NB4 (cell line): ENCODE results near the gene TBC1D12.

Experiments
- DNase-seq: peaks from one replicate; pipeline ENCODE4 v3.0.0; 2010; ENCODE audit warnings: low read depth
- H3K4me3 ChIP-seq: one replicate; pipeline ENCODE4 v1.5.1; 2011; ENCODE audit warnings: mild to moderate bottlenecking, low read depth, low read length, moderate library complexity
- CTCF ChIP-seq: IDR thresholded peaks from one replicate; pipeline ENCODE4 v1.5.1; 2012; ENCODE audit warnings: low read depth, low read length
- MYC ChIP-seq: IDR thresholded peaks from 2 replicates; pipeline ENCODE4 v1.6.1; 2011; ENCODE audit warnings: low read depth, low read length
- POLR2A ChIP-seq: IDR thresholded peaks from 2 replicates; pipeline ENCODE4 v1.6.1; 2011; ENCODE audit warnings: mild to moderate bottlenecking; ENCODE audit not compliant: insufficient read length; ENCODE audit errors: extremely low read depth
- TF ChIP-seq, protein P1 (sequence below): IDR thresholded peaks from 2 replicates; pipeline ENCODE4 v1.6.1; 2011; ENCODE audit warnings: low read depth, low read length

Gene TBC1D12

DNA sequence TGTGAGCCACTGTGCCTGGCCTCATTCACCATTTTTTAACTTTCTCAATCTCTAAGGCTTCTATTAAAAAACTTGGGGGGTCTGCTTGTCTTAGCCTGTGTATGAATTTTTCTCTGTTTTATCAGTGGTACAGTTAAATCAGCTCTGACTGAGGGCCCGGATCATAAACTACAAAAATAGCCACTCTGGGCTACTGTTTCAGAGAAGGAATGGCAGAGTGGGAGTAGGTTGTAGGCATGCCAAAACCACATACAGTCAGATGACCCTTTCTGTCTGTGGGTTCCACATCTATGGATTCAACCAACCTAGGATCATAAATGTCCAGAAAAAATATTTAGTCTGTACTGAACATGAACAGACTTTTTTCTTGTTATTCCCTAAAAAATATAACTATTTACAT is 21.3 kb downstream of the TBC1D12 start:
- H3K4me3 ChIP-seq, result no peak overlapping the region
- TF ChIP-seq, protein P1, sequence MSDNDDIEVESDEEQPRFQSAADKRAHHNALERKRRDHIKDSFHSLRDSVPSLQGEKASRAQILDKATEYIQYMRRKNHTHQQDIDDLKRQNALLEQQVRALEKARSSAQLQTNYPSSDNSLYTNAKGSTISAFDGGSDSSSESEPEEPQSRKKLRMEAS, result no peak
- TF ChIP-seq CTCF (no peak), POLR2A (no peak), MYC (no peak)
- DNase-seq, result no peak

GRCh38 chr10:94424714-94425337 is 22.5 kb downstream of the TBC1D12 start:
- no peak overlapping the region for H3K4me3 ChIP-seq
- no peak for DNase-seq
- no peak for TF ChIP-seq CTCF
- TF ChIP-seq MYC, result no peak
- TF ChIP-seq POLR2A, result no peak
- TF ChIP-seq, protein P1, result no peak

DNA sequence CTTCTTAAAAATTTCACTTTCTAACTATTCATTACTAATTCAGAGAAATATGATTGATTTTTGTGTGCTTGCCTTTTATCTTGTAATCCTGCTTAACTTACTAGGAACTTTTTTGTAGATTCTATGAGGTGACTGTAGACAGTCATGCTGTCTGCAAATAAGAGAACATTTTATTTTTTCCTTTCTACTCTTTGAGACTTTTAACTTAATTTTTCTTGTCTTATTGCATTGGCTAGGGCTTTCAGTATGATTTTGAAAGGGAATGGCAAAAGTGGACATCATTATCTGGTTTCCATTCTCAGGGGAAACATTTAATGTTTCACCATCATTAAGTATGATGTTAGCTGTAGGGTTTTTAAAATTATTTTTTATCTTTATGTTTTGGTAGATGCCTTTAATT is 23.6 kb downstream of the TBC1D12 start:
- DNase-seq, result no peak
- H3K4me3 ChIP-seq, result no peak overlapping the region
- no peak for TF ChIP-seq MYC
- no peak for TF ChIP-seq POLR2A
- TF ChIP-seq, protein P1, result no peak
- no peak for TF ChIP-seq CTCF

GRCh38 chr10:94427166-94427565 is 24.8 kb downstream of the TBC1D12 start:
- no peak overlapping the region for H3K4me3 ChIP-seq
- no peak for DNase-seq
- TF ChIP-seq CTCF, result no peak
- no peak for TF ChIP-seq POLR2A
- TF ChIP-seq, protein P1, result no peak
- no peak for TF ChIP-seq MYC

DNA sequence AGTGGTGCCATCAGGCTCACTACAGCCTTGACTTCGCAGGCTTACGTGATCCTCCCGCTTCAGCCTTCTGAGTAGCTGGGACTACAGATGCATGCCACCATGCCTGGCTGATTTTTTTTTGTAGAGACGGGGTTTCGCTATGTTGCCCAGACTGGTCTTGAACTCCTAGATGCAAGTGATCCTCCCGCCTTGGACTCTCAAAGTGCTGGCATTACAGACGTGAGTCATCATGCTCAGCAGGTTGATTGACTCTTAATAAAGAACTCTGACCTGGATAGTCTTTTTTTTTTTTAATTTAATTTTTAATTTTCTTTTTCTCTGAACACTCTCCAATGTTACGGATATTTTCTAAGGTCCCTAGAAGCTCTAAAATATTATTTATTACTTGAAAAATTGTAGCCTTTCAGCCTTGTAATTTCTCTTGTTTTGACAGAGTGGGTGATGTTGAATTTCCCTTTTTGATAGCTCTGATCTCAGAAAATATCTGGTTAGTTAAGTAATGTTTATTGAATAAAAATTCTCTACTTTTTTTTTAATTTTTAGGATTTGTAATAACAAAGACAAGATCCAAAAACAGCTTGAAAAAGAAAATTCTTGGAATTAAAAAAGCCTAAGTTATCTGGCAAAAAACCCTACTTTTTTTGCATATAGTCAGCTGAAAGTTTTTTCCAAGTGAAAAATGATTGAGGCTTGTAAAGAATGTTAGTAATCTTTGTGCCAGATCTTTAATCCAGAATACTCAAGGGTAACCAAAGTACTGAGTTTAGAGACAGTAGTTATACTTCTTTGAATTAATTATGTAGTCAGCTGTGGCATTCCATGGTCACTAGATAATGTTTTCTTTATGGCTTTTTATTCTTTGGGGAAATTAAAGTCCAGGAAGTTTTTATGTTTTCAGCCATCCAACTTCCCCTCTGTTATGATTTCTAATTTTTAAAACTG is 26.7 kb downstream of the TBC1D12 start:
- H3K4me3 ChIP-seq, result no peak overlapping the region
- TF ChIP-seq CTCF (no peak), MYC (no peak), POLR2A (no peak)
- DNase-seq, result no peak
